A673 (cell line): ENCODE results near the gene WDR88. TPM values are rescaled to one million over a fixed set of nuclear protein-coding genes. Genes with fewer than 3 reads are reported as not detected.

Experiments
- BruUV-seq: library from RNA; stranded (reverse); fragments of 400-500 nt; replicated peaks from 2 replicates; lab custom pipeline; 2021; lab: Mats Ljungman, UMichigan
- CTCF ChIA-PET: fragments of 300-600 bp; sonication (Branson Sonifier 250); formaldehyde crosslinking; loops from one replicate; lab custom pipeline; 2022; ENCODE audit warnings: antibody characterized with exemption; lab: Charles Lee
- POLR2A ChIA-PET: fragments of 300-600 bp; sonication (Branson Sonifier 250); formaldehyde crosslinking; loops from one replicate; lab custom pipeline; 2022; ENCODE audit warnings: antibody characterized with exemption; ENCODE audit not compliant: low non-redundant PET; lab: Charles Lee
- DNase-seq: peaks from one replicate; pipeline ENCODE4 v3.0.0-alpha.2; 2015; ENCODE audit warnings: low spot score
- H3K27ac ChIP-seq: fragments of 200-600 bp; sonication (generic); 2 replicates; pipeline ENCODE4 v1.5.1; 2016; ENCODE audit warnings: mixed run types, low read depth, mild to moderate bottlenecking, mixed read lengths, antibody characterized with exemption, low read length; ENCODE audit not compliant: poor library complexity, severe bottlenecking
- H3K27me3 ChIP-seq: fragments of 200-600 bp; sonication (generic); replicated peaks from 2 replicates; pipeline ENCODE4 v1.6.1; 2017; ENCODE audit warnings: mixed run types, low read depth, mild to moderate bottlenecking, mixed read lengths, antibody characterized with exemption, low read length; ENCODE audit not compliant: insufficient read depth, poor library complexity
- H3K36me3 ChIP-seq: fragments of 200-600 bp; sonication (generic); 2 replicates; pipeline ENCODE4 v1.6.1; 2016; ENCODE audit warnings: mixed run types, mild to moderate bottlenecking, mixed read lengths, antibody characterized with exemption, low read length; ENCODE audit not compliant: insufficient read depth, poor library complexity, severe bottlenecking
- H3K4me1 ChIP-seq: fragments of 200-600 bp; sonication (generic); 2 replicates; pipeline ENCODE4 v1.6.1; 2017; ENCODE audit warnings: mixed run types, mild to moderate bottlenecking, mixed read lengths, antibody characterized with exemption, low read length; ENCODE audit not compliant: insufficient read depth, poor library complexity, severe bottlenecking
- H3K4me3 ChIP-seq: fragments of 200-600 bp; sonication (generic); 2 replicates; pipeline ENCODE4 v1.5.1; 2016; ENCODE audit warnings: low read depth, mixed run types, mild to moderate bottlenecking, mixed read lengths, low read length; ENCODE audit not compliant: poor library complexity, severe bottlenecking
- H3K9me3 ChIP-seq: fragments of 200-600 bp; sonication (generic); 2 replicates; pipeline ENCODE4 v1.6.1; 2016; ENCODE audit warnings: mixed run types, low read depth, mild to moderate bottlenecking, mixed read lengths, antibody characterized with exemption, low read length; ENCODE audit not compliant: poor library complexity, severe bottlenecking
- CTCF ChIP-seq: fragments of 300-800, 200-600 bp; sonication (generic); conservative IDR thresholded peaks from 2 replicates; pipeline ENCODE4 v1.5.1; 2017; ENCODE audit warnings: low read depth, mild to moderate bottlenecking, antibody characterized with exemption, low read length, moderate library complexity, mixed read lengths
- EZH2 ChIP-seq: fragments of 200-600 bp; sonication (generic); IDR thresholded peaks from 2 replicates; pipeline ENCODE4 v1.6.1; 2017; ENCODE audit warnings: borderline replicate concordance, low read depth, mild to moderate bottlenecking, mixed read lengths, antibody characterized with exemption, low read length; ENCODE audit not compliant: poor library complexity, severe bottlenecking
- intact Hi-C: fragments of 100-400 bp; cut with micrococcal nuclease; formaldehyde crosslinking; loops from one replicate; pipeline ENCODE4 v1.10.0; 2022; ENCODE audit not compliant: unreplicated experiment
- total RNA-seq: library from RNA; stranded (reverse); gene quantifications from 2 replicates; pipeline ENCODE4 v1.2.3, GENCODE V29; 2021

WDR88 gene
- total RNA-seq, 1 experiment from 2014 or later: not detected

GRCh38 chr19:33219261-33219815, 87.4 kb downstream of the WDR88 start:
- Histone ChIP-seq H3K27me3 (peaks cover 8% of the 10 kb centered on the region), H3K4me1 (no peaks in the 10 kb centered on the region), H3K9me3 (no peaks in the 10 kb centered on the region), H3K27ac (no peak overlapping the region), H3K36me3 (no peaks in the 10 kb centered on the region), H3K4me3 (no peak overlapping the region)
- no TSS peak for BruUV-seq
- CTCF ChIA-PET: no interaction called here
- DNase-seq: no peak
- TF ChIP-seq CTCF (peak; percentile 31; the same call in 1 of the 2 replicates), EZH2 (no peak)
- intact Hi-C loops: no loop called here
- POLR2A ChIA-PET: no interaction called here

GRCh38 chr19:33220115-33220514, 88.2 kb downstream of the WDR88 start:
- H3K36me3 ChIP-seq: no peaks in the 10 kb centered on the region
- DNase-seq: no peak
- ChIA-PET POLR2A (no interaction called here), CTCF (no interaction called here)
- BruUV-seq: no TSS peak
- no peaks in the 10 kb centered on the region for H3K4me1 ChIP-seq
- H3K27ac ChIP-seq: no peak overlapping the region
- H3K9me3 ChIP-seq: no peaks in the 10 kb centered on the region
- TF ChIP-seq CTCF: no peak
- no peak for TF ChIP-seq EZH2
- peaks cover 16% of the 10 kb centered on the region for H3K27me3 ChIP-seq
- intact Hi-C loops: no loop called here
- H3K4me3 ChIP-seq: no peak overlapping the region

GRCh38 chr19:33220735-33221134, 88.8 kb downstream of the WDR88 start:
- Histone ChIP-seq H3K4me1 (no peaks in the 10 kb centered on the region), H3K4me3 (no peak overlapping the region), H3K9me3 (no peaks in the 10 kb centered on the region), H3K27me3 (peaks cover 22% of the 10 kb centered on the region), H3K27ac (no peak overlapping the region), H3K36me3 (no peaks in the 10 kb centered on the region)
- ChIA-PET CTCF (no interaction called here), POLR2A (no interaction called here)
- TF ChIP-seq CTCF (no peak), EZH2 (no peak)
- no peak for DNase-seq
- no TSS peak for BruUV-seq
- intact Hi-C loops: no loop called here
